GM21360 (cell line): ENCODE data around the gene GJA9.
"Not testable (repeated sequence)": the region's sequence is repeated elsewhere in the genome, so short reads cannot be mapped to it uniquely, and the experiment has no call there.

ENCODE experiments used
- ATAC-seq: cut with Tn5 transposase; IDR thresholded peaks from one replicate; pipeline ENCODE4 v1.9.1; 2021; ENCODE audit warnings: mild to moderate bottlenecking, moderate library complexity; ENCODE audit not compliant: unreplicated experiment

Gene GJA9

GRCh38 chr1:38875811-38876210 lies 5.6 kb downstream of the GJA9 start:
- ATAC-seq: no peak

- ATAC-seq: peak; percentile 89
Observed at GRCh38 chr1:38873027-38873969, 8.1 kb downstream of the GJA9 start, which contains the start of gene MYCBP. Gene MYCBP (minus strand): TSS chr1:38873348. CDS start chr1:38873305, 43 bp downstream.

- peak; percentile 26 for ATAC-seq
Observed at GRCh38 chr1:38872401-38873026, 8.9 kb downstream of the GJA9 start.

- ATAC-seq: no peak
Observed at GRCh38 chr1:38870996-38871395, 10.4 kb downstream of the GJA9 start.

GRCh38 chr1:38867208-38867607 lies 14.2 kb downstream of the GJA9 start:
- no peak for ATAC-seq

GRCh38 chr1:38865112-38865715 lies 16.2 kb downstream of the GJA9 start:
- no peak for ATAC-seq

- ATAC-seq: no peak
Observed at GRCh38 chr1:38860454-38860795, 21.0 kb downstream of the GJA9 start.

GRCh38 chr1:38859561-38860453 lies 21.6 kb downstream of the GJA9 start, which contains the start of gene RRAGC:
Gene RRAGC (minus strand): TSS chr1:38859772. CDS start chr1:38859646, 126 bp downstream.
- ATAC-seq: peak; percentile 90

GRCh38 chr1:38858833-38859560 lies 22.4 kb downstream of the GJA9 start:
- ATAC-seq: peak; percentile 34

- no peak for ATAC-seq
Observed at GRCh38 chr1:38852780-38853179, 28.6 kb downstream of the GJA9 start.

- ATAC-seq: no peak
Observed at GRCh38 chr1:38848071-38848470, 33.3 kb downstream of the GJA9 start.

- no peak for ATAC-seq
Observed at GRCh38 chr1:38846210-38846609, 35.2 kb downstream of the GJA9 start.

GRCh38 chr1:38845088-38845487 lies 36.3 kb downstream of the GJA9 start:
- not testable (repeated sequence) for ATAC-seq

- ATAC-seq: no peak
Observed at GRCh38 chr1:38840281-38840680, 41.1 kb downstream of the GJA9 start.

- no peak for ATAC-seq
Observed at GRCh38 chr1:38839363-38839762, 42.0 kb downstream of the GJA9 start.

- ATAC-seq: not testable (repeated sequence)
Observed at GRCh38 chr1:38836316-38836715, 45.1 kb downstream of the GJA9 start.

- ATAC-seq: no peak
Observed at GRCh38 chr1:38834937-38835827, 46.2 kb downstream of the GJA9 start.

- ATAC-seq: no peak
Observed at GRCh38 chr1:38834221-38834782, 47.1 kb downstream of the GJA9 start.

- ATAC-seq: no peak
Observed at GRCh38 chr1:38833146-38833545, 48.2 kb downstream of the GJA9 start.
